HG03521 (cell line): ENCODE results near the gene IMP4.

Experiments used
- ATAC-seq: cut with Tn5 transposase; IDR thresholded peaks from one replicate; pipeline ENCODE4 v1.9.1; 2021; ENCODE audit warnings: mild to moderate bottlenecking, moderate library complexity; ENCODE audit not compliant: unreplicated experiment

The IMP4 gene

DNA sequence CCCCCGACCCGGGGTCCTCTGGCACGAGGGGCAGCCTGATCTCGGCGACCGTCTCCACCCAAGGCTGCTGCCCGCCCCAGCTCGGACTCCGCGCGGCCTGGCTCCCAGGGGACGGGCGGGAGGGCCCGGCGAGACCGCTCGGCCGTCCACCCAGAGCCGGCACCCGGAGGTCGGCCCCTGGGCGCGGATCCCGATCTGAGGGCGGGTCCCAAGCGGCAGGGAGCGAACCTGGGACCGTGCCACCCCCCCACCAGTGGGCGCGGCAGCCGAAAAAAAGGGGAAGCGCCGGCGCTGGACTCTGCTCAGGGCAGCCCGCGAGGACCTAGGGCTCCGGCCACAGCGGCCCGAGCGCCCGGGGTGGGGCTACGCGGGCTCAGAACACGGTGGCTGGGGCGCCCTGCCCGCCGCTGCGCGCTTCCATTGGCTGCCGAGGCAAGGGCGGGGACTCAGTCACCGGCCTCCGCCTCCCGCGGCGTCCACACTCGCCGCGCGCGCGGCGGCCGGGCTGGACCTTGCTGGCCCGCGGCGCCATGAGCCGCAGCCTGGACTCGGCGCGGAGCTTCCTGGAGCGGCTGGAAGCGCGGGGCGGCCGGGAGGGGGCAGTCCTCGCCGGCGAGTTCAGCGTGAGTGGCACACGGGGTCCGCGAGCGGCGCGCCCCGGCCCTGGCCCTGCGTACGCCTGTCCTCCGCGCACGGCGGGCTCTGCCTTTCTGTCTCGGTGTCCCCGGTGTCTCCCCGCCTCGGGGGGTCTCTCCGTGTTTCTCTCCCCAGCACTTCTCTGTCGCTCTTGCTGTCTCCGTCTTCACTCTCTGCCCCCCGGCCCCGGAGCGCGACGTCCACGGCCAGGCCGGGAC is 13.1 kb downstream of the IMP4 start, which contains the start of gene PTPN18:
Gene PTPN18 (plus strand): TSS at position 479 of the 854 bp plus-strand sequence. CDS start 52 bp downstream, at position 531.
- peak; percentile 93 for ATAC-seq

DNA sequence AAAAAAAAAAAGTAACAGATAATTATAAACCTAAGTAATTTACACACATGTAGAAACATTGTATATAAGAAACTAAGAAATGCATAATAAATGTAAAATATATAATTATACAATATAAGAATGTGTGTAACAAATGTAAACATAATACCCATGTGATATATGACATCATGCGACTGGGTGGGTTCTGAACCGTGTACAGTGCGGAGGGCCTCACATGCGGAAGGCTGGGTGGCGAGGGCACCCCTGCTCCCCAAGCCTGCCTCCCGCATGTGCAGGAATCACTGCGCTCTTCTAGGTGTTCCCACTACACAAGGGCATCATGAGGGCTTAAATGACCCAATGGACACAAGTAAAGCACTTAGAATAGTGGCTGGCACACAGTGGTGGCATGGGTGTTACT is 15.2 kb downstream of the IMP4 start:
- ATAC-seq: no peak

DNA sequence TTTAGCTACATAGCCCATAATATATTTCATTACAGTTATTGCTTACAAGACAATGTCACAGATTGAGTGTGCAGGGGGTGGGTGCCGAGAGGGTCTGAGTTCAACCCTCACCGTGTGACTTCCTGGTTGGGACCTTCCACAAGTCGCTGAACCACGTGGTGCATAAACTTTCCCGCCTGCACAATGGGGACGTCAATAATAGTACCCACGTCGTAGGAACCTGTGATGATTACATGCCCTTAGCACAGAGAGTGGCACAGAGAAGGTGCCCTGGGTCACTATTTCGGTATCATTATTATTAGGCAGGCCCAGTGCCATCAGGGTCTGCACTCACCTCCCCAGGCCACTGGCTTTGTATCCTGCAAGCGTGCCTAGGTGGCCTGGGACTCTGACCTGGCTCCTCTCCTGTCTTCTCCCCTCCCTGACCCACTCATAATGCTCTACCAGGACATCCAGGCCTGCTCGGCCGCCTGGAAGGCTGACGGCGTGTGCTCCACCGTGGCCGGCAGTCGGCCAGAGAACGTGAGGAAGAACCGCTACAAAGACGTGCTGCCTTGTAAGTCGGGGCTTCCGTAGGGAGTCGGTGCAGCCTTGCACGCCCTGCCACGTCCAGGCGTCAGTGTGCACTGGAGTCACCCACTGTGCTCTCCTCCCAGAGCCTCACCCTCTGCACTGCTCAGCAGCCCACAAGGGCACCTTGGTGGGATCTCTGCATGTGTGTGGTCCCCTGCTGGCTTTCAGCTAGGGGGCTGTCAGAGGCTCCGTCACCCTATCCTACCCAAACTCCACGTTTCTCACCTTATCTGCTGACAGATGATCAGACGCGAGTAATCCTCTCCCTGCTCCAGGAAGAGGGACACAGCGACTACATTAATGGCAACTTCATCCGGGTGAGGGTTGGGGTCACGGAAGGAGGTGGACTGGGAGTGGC is 16.0 kb downstream of the IMP4 start:
- no peak for ATAC-seq

DNA sequence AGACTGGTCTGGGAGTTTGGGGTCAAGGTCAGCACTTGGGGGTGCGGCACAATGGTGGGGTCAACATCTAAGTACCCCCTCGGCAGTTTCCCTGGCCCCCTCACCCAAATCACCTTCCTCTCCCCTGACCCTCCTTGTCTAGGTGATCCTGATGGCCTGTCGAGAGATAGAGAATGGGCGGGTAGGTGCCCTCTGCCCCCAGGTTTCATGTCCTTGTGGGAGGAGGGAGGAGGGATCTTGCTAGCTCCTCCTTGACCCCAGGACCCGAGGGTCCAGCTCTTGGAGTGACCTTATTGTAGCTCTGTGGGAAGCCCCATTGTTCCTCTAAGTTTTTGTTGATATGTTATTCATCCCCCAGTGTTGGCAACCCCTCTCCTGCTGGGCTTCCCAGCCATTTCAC is 16.8 kb downstream of the IMP4 start:
- ATAC-seq: no peak

DNA sequence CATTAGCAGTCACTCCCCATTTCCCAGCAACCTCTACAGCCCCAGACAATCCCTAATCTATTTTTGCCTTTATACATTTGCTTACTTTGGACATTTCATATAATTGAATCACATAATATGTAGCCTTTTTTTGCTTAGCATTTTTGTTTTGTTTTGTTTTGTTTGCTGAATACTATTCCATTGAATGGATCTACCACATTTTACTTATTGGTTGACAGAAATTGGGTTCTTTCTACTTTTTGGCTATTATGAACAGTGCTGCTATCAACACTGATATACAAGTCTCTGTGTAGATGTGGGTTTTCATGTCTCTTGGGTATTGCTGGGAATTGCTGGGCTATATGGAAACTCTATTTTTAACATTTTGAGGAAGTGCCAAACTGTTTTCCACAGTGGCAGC is 20.8 kb downstream of the IMP4 start:
- ATAC-seq: no peak

DNA sequence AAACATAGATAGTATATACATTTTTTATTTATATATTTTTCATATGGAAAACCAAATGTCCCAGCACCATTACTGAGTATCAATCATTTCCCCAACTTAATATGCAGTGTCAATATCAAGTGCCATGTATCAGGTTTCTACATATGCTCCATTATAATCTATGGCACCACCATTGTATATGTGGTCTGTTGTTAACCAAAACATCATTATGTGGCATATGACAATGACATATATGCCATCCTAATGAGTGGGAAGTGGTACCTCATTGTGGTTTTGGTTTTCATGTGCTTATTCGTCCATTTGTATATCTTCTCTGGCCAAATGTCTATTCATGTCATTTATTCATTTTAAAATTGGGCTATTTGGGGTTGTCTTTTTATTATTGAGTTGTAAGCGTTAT is 22.4 kb downstream of the IMP4 start:
- no peak for ATAC-seq

DNA sequence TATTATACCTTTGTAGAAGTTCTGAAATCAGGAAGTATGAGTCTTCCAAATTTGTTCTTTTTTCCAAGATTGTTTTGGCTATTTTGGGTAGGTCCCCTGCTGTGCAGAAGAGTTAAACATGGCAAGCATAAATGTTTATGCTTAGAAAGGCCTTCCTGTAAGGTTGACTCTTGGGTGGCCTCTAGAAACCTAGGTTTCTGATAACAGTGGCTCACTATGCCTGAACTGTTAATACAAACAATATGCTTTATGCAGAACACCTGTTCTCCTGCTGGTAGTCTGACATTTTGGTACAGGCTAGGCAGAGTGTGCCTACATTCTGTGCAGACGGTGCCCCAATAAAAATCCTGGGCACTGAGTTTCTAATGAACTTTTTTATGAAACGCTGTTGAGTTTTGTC is 23.3 kb downstream of the IMP4 start:
- ATAC-seq: no peak

DNA sequence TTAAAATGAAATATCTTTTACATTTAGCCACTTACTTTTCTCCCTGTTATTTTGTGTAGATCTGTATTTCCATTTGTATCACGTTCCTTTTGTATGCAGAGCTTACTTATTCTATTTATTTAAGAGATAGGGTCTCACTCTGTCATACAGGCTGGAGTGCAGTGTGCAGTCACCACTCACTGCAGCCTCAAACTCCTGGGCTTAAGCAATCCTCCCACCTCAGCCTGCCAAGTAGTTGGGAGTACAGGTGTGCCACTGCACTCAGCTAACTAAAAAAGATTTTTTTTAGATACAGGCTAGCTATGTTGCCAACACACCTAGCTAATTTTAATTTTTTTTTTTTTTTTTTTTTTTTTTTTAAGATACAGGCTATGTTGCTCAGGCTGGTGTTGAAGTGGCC is 24.0 kb downstream of the IMP4 start:
- no peak for ATAC-seq

DNA sequence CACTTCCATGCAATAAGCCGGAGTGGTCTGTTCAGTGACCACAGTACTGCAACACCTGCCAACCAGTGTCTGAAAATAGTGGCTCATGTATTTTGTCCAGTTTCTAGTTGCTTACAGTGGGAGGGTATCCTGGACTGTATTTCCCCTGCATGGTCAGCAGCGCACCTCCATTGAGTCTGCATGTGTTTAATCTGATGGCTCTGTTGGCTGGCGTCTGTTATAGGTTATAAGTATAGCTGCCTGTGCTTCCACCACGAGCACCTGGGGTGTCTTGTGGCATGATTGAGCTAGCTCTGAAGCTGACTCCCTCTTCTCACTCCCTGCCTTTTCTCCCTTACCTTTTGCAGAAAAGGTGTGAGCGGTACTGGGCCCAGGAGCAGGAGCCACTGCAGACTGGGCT is 26.1 kb downstream of the IMP4 start:
- ATAC-seq: no peak

DNA sequence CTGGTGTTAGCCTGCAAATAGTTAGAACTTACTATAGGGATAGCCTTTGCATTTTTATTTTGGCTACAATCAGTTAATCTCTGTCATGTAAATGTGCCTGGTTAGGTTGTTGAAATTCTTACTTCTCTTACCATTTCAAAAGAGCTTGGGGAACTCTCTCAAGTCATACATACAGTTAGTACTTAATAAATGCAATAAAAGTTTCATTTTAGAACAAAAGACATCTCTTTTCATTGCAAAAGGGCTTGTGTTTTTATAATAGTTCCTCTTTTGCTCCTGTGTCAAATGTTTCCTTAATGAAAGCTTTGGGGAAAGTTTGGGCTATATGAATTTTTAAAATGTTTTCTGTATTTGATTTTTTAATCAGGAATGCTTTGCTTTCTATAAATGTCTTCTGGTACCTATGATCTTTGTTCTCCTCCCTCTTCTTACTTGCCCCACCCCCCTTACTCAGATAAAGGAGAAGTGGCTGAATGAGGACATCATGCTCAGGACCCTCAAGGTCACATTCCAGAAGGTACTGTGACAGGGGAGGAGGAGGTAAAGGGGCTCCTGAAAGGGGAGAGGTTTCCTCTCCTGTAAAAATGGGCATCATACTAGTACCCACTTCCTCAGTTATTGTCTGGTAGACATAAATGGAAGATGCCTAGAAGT is 26.7 kb downstream of the IMP4 start:
- ATAC-seq: no peak

DNA sequence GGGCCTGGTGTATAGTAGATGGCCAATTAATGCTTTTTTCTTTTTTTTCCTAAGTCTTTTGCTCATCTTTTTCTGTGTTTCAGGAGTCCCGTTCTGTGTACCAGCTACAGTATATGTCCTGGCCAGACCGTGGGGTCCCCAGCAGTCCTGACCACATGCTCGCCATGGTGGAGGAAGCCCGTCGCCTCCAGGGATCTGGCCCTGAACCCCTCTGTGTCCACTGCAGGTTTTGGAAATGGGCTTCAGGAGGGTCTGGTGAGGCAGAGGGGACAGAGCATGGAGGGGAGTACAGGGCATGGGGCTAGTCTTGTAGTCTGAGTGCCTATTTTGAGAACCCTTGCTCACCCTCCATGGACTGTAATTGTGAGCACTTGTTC is 27.3 kb downstream of the IMP4 start:
- ATAC-seq: no peak

DNA sequence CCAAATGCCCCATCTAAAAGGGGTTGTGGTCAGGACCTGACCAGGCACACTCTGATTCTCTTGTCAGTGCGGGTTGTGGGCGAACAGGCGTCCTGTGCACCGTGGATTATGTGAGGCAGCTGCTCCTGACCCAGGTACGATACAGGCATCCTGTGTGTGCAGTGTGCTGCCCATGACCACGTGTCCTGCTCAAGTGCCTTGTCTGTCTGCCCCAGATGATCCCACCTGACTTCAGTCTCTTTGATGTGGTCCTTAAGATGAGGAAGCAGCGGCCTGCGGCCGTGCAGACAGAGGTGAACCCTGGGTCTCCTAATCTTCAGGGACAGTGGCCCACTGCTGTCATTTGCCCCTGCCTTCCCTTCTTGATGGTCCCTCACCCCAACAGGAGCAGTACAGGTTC is 27.8 kb downstream of the IMP4 start:
- ATAC-seq: no peak

DNA sequence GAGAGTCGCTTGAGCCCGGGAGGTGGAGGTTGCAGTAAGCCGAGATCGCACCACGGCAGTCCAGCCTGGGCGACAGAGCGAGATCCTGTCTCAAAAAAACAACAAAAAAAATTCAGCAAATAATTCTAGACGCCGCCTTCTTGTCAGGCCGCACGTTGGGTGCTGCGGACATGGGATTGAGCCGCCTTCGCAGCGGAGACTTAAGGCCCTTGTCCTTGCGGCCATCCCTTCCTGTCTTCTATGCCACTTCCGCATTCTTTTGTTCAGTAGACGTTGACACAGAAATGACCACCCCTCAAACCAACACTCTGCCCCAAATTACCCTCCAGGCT is 29.0 kb downstream of the IMP4 start:
- peak; percentile 24 for ATAC-seq

DNA sequence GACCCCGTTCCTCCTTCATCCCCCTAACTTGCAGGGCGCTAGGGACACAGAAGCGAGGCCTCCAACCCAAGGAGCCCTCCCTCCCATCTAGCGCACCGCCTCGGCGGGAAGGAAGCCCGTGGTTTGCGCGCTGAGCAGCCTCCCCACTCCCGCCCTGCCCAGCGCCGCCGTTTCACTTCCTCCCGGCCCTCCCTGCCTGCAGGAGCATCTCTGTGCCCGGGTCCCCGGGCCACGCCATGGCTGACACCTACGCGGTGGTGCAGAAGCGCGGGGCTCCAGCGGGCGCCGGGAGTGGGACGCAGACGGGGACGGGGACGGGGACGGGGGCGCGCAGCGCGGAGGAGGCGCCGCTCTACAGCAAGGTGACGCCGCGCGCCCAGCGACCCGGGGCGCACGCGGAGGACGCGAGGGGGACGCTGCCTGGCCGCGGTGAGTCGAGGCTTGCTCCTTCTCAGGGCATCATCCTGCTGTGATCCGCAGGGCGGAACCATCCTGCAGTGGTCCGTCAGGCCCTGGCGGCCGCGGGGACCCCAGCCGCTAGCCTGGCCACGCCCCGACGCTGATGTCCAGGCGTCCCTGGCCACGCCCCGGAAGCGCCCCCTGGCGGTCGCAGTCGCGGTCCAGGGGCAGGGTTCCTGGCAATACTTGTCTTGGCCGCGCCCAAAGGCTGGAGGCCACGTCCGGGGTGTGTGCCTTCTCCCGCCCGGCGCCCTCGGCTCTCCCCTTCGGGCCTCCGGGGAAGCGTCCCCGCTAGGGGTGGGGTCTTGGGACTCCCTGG is 29.5 kb downstream of the IMP4 start:
- peak; percentile 61 for ATAC-seq

DNA sequence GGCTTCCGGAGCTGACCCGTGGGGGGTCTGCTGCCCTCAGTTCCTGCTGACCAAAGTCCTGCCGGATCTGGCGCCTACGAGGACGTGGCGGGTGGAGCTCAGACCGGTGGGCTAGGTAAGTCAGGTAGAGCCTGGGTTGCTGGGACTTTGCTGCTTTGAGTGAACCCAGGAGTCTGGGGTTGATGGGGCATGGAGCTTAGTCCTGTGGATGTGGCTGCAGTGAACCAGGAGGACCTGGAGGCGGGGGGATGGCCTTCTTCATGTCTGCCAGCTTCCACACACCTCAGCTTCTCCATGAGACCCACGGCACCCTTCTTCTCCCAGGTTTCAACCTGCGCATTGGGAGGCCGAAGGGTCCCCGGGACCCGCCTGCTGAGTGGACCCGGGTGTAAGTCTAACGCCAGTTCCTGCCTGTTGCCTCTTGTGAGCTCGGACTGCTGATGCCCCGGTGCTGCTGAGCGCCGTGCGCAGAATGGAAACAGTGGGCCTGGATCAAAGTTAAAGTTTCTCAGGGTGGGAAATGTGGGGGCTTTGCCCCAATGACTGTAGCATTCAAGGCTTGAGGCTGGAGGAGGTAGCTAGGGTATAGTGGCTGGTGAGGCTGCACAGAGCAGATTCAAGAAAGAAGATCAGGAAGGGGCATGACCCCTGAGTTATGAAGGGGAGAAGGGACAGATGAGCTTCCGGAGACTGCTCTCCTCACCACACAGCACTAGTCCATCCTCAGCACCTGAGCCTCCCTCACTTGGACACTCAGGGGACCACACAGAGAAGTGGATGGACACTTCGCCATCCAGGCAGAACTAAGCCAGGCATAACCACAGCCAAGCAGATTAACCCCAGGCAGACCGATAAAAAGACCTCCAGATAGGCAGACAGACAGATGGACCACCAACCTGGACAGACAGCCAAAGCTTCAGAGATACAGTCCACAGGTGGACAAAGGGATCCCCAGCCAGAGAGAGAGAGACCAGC is 30.4 kb downstream of the IMP4 start:
- ATAC-seq: no peak

DNA sequence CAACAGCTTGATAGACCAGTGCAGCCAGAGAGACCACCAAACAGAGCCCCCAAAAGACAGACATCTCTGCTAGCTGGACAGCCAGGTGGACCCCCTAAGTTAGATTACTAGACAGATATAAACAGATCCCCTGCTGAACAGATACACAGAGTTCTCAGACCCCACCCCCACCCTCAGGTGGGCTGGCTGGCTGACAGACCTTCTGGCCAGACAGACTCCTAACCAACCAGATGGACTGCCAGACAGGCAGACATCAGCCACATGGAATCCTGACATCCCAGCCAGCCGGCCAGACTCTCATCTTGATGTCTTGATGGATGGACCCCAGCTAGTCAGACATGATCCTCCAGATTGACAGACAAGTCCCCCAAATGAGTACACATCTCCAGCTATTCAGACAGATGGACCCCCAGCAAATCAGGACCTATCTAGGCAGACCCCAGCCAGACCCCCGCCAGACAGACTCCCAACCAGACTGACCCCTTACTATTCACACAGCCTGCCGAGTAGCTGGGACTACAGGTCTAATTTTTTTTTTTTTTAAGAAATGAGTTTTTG is 31.2 kb downstream of the IMP4 start:
- ATAC-seq: no peak

DNA sequence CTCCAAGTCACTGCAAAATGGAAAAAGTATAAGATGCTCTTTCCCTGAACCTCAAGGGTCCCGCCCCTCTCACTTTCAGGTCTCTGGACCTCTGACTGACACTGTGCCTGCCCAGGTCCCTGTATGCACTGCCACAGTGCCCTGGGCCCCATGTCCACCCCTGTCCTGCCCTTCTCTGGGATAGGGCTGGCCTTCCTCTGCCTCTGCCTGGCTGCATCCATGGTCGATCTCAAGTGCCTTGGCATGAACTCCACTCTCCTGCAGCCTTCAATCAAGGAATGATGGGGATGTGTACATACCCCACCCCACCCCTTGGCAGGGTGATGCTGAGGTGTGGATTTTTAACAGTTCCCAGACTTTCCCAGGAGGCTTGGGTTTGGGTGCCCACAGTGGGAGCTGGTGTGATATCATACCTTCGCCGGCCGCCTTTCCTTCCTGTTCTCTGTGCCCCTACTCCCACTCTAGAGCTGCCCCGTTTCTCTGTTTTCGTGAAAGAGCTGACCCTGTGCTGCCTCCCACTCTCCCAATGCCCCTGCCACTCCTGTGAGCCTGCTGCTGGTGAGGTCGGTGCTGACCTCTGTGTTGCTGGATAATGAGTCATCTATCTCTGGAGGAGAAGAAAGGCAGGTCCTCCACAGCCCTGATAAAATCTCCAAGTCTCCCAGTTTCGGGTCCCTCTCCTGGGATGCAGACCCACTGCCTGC is 32.0 kb downstream of the IMP4 start:
- ATAC-seq: no peak
